Endothelial cell of umbilical vein (primary cell): Measurements from ENCODE around the gene RAP1GAP2. TPM values are rescaled to one million over a fixed set of nuclear protein-coding genes. Genes with fewer than 3 reads are reported as not detected.
"Not testable (repeated sequence)": the region's sequence is repeated elsewhere in the genome, so short reads cannot be mapped to it uniquely, and the experiment has no call there.

Source experiments
- BruUV-seq: library from RNA; stranded (reverse); fragments of 400-500 nt; replicated peaks from 2 replicates; lab custom pipeline; 2021; lab: Mats Ljungman, UMichigan
- CTCF ChIA-PET: fragments of 300-600, 350-600 bp; sonication (Branson Sonifier 250); formaldehyde crosslinking; loops from one replicate; lab custom pipeline; 2021; ENCODE audit warnings: antibody characterized with exemption, inconsistent platforms; lab: Charles Lee
- POLR2A ChIA-PET: fragments of 300-600, 350-600 bp; sonication (Branson Sonifier 250); formaldehyde crosslinking; loops from one replicate; lab custom pipeline; 2021; ENCODE audit warnings: antibody characterized with exemption, inconsistent platforms; lab: Charles Lee
- DNase-seq: peaks from one replicate; pipeline ENCODE4 v3.0.0-alpha.2; 2011; ENCODE audit warnings: low read depth, low spot score
- FAIRE-seq: peaks from 2 replicates; lab custom pipeline; 2011; peaks lifted over from hg19 to GRCh38; lab: Jason Lieb, UNC
- H2AFZ ChIP-seq: 2 replicates; pipeline ENCODE4 v1.6.0; 2012; ENCODE audit warnings: low read depth, low read length, control low read depth, inconsistent platforms
- H3K27ac ChIP-seq: 2 replicates; pipeline ENCODE4 v1.5.1; 2011; ENCODE audit warnings: low read depth, mild to moderate bottlenecking, control low read depth, low read length, moderate library complexity; ENCODE audit not compliant: insufficient read depth
- H3K27me3 ChIP-seq, 2 experiments: 2 replicates each; pipeline versions ENCODE4 v1.6.0 to v1.6.1; 2011; ENCODE audit warnings: low read length in 2 of 2, mixed read lengths in 1 of 2; ENCODE audit not compliant: control insufficient read depth in 2 of 2, insufficient read depth in 2 of 2
- H3K36me3 ChIP-seq, 2 experiments: 2 replicates in 1 of 2; 3 replicates in 1 of 2; pipeline ENCODE4 v1.5.1; 2011; ENCODE audit warnings: low read length in 2 of 2, mild to moderate bottlenecking in 1 of 2, moderate library complexity in 1 of 2; ENCODE audit not compliant: control insufficient read depth in 2 of 2, insufficient read depth in 2 of 2; ENCODE audit errors: extremely low read depth in 1 of 2
- H3K4me1 ChIP-seq: 3 replicates; pipeline ENCODE4 v1.5.1; 2011; ENCODE audit warnings: mild to moderate bottlenecking, low read length; ENCODE audit not compliant: control insufficient read depth, insufficient read depth; ENCODE audit errors: extremely low read depth
- H3K4me2 ChIP-seq: 2 replicates; pipeline ENCODE4 v1.6.1; 2011; ENCODE audit warnings: low read length, control low read depth, mixed read lengths; ENCODE audit not compliant: insufficient read depth
- H3K4me3 ChIP-seq, 3 experiments: fragments of 200-600 bp in 1 of 3; sonication (generic), shearing (Covaris generic) in 1 of 3; replicated peaks in 1 of 3; 2 replicates each; pipeline ENCODE4 v1.5.1; 2011 to 2016; ENCODE audit warnings: control low read depth in 3 of 3, low read length in 3 of 3, mild to moderate bottlenecking in 2 of 3, inconsistent platforms in 1 of 3, low read depth in 1 of 3, moderate library complexity in 1 of 3; ENCODE audit not compliant: insufficient read depth in 1 of 3
- H3K79me2 ChIP-seq: 2 replicates; pipeline ENCODE4 v1.6.0; 2012; ENCODE audit warnings: low read length, inconsistent platforms; ENCODE audit not compliant: control insufficient read depth, insufficient read depth
- H3K9ac ChIP-seq: replicated peaks from 2 replicates; pipeline ENCODE3; 2011; ENCODE audit warnings: low read length, control low read depth; ENCODE audit not compliant: insufficient read depth; ENCODE audit errors: extremely low read depth
- H3K9me1 ChIP-seq: replicated peaks from 3 replicates; pipeline ENCODE4 v1.6.0; 2011; ENCODE audit warnings: mild to moderate bottlenecking, low read length; ENCODE audit not compliant: control insufficient read depth, insufficient read depth; ENCODE audit errors: extremely low read depth
- H3K9me3 ChIP-seq: replicated peaks from 2 replicates; pipeline ENCODE4 v1.5.1; 2012; ENCODE audit warnings: low read length, inconsistent platforms; ENCODE audit not compliant: control insufficient read depth, insufficient read depth
- H4K20me1 ChIP-seq: replicated peaks from 2 replicates; pipeline ENCODE3; 2011; ENCODE audit warnings: mild to moderate bottlenecking, low read length; ENCODE audit not compliant: control insufficient read depth, insufficient read depth; ENCODE audit errors: extremely low read depth
- EZH2 ChIP-seq: IDR thresholded peaks from 2 replicates; pipeline ENCODE4 v1.6.1; 2012; ENCODE audit warnings: borderline replicate concordance, low read depth, mild to moderate bottlenecking, moderate library complexity, low read length, inconsistent platforms; ENCODE audit not compliant: severe bottlenecking
- FOS ChIP-seq: IDR thresholded peaks from 2 replicates; pipeline ENCODE4 v1.6.1; 2011; ENCODE audit warnings: mild to moderate bottlenecking, low read length, moderate library complexity, borderline replicate concordance; ENCODE audit not compliant: insufficient read depth
- GATA2 ChIP-seq: IDR thresholded peaks from 2 replicates; pipeline ENCODE4 v1.7.0; 2011; ENCODE audit warnings: low read depth, mild to moderate bottlenecking, moderate library complexity, mixed read lengths, low read length; ENCODE audit not compliant: insufficient read length, insufficient read depth
- JUN ChIP-seq: IDR thresholded peaks from 2 replicates; pipeline ENCODE4 v1.6.1; 2011; ENCODE audit warnings: borderline replicate concordance, low read depth; ENCODE audit not compliant: insufficient read length, insufficient read depth
- POLR2A ChIP-seq: IDR thresholded peaks from 2 replicates; pipeline ENCODE4 v1.6.1; 2012; ENCODE audit warnings: low read depth, mild to moderate bottlenecking, control low read depth, low read length
- POLR2AphosphoS5 ChIP-seq: IDR thresholded peaks from 2 replicates; pipeline ENCODE4 v1.6.1; 2012; ENCODE audit warnings: low read depth, mild to moderate bottlenecking, control low read depth, low read length, moderate library complexity; ENCODE audit not compliant: insufficient read depth
- dilution Hi-C: fragments of 300-500 bp; cut with MboI; formaldehyde crosslinking; loops from one replicate; pipeline ENCODE4 v1.15.0; 2019; ENCODE audit warnings: low sequenced_read_pairs; ENCODE audit not compliant: extremely low pct_ligation_motif_present
- intact Hi-C: fragments of 100-400 bp; cut with micrococcal nuclease; formaldehyde crosslinking; loops from one replicate; pipeline ENCODE4 v1.10.0; 2022
- polyA plus RNA-seq, 4 experiments: library from polyadenylated mRNA; depleted of rRNA in 3 of 4; stranded (reverse) in 3 of 4; unstranded in 1 of 4; fragments of >200 nt; gene quantifications; 2 replicates each; pipeline versions ENCODE4 v1.2.1 to v1.2.3, GENCODE V29; 2011 to 2012; ENCODE audit warnings: missing spikeins in 1 of 4
- total RNA-seq: library from RNA; stranded (reverse); gene quantifications from 2 replicates; pipeline ENCODE4 v1.2.3, GENCODE V29; 2021

Gene RAP1GAP2
- total and polyA plus RNA-seq, 2 donors (not counting 3 experiments of a cell fraction or from before 2014, with no cell fraction given), result 1.4 to 3.6 TPM

- FAIRE-seq, result no peak
- BruUV-seq, result no TSS peak
- Histone ChIP-seq H3K9me3 (no peaks in the 10 kb centered on the region), H3K79me2 (no peaks in the 10 kb centered on the region), H3K36me3 (no peaks in the 10 kb centered on the region), H3K4me3 (no peak overlapping the region), H3K27ac (no peak overlapping the region), H3K9ac (no peak overlapping the region), H3K4me2 (no peak overlapping the region), H2AFZ (no peak overlapping the region), H4K20me1 (no peaks in the 10 kb centered on the region), H3K9me1 (no peaks in the 10 kb centered on the region), H3K4me1 (no peaks in the 10 kb centered on the region), H3K27me3 (no peaks in the 10 kb centered on the region)
- no peak for TF ChIP-seq POLR2A
- no peak for TF ChIP-seq FOS
- no peak for TF ChIP-seq EZH2
- TF ChIP-seq JUN, result no peak
- no peak for TF ChIP-seq GATA2
- TF ChIP-seq POLR2AphosphoS5, result no peak
- intact Hi-C loops, result no loop called here
- DNase-seq, result no peak
- POLR2A ChIA-PET, result no interaction called here
- dilution Hi-C loops, result no loop called here
- CTCF ChIA-PET, result interaction anchor here (2.8 kb wide), 1 partner anchor 228 kb away, joined by 25 read pairs; no protein-coding TSS in a partner anchor
These were observed 11.4 kb upstream of the RAP1GAP2 start for GRCh38 chr17:2784864-2785263.

- H2AFZ ChIP-seq, intact Hi-C loops, H3K4me2 ChIP-seq, H4K20me1 ChIP-seq, H3K4me1 ChIP-seq, POLR2A ChIA-PET, FAIRE-seq, H3K36me3 ChIP-seq, DNase-seq, H3K9me3 ChIP-seq, H3K27me3 ChIP-seq, dilution Hi-C loops, H3K9me1 ChIP-seq, H3K27ac ChIP-seq, H3K4me3 ChIP-seq, H3K9ac ChIP-seq, BruUV-seq, H3K79me2 ChIP-seq: not testable (repeated sequence)
- CTCF ChIA-PET, result interaction anchor here (1.0 to 2.8 kb wide), 5 partner anchors 11 to 228 kb away, joined by 3 to 25 read pairs (median 5); partner anchors contain the start of gene RAP1GAP2
These were observed 10.9 kb upstream of the RAP1GAP2 start for GRCh38 chr17:2785376-2785775.
